ENCODE data around the gene KANSL1.

Gene KANSL1

DNA sequence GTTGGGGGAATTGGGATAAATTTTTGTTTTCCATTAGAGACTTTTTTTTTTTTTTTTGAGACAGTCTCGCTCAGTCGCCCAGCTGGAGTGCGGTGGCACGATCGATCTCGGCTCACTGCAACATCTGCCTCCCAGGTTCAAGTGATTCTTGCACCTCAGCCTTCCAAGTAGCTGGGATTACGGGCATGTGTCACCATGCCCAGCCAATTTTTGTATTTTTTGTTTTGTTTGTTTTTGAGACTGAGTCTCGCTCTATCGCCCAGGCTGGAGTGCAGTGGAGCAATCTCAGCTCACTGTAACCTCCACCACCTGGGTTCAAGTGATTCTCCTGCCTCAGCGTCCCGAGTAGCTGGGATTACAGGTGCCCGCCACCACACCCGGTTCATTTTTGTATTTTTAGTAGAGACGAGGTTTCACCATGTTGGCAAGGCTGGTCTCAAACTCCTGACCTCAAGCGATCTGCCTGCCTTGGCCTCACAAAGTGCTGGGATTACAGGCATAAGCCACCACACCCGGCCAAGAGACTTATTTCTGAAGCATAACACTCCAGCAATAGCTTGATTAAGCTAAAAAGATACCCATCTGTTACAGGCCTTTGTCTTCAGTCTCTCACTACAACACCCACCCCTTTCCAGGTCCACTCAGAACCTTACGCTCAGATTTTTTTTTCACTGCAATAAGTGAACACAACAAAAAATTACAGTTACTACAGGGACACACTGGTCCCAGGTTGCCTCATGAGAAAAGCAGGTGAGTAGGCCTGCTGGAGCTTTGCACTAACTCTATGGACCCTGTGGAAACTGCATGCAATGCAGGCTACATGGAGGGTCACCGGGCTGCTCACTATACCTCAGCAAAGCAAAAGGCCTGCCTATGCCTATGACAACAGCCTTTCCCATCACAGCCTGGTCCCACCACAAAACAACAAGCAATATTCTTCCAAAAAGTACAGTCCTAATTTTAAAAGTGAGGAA lies 34.6 kb downstream of the KANSL1 start:
- Histone ChIP-seq H3K9ac (ENCODE audit: low read depth in 1 of 2, low read length in 2 of 2) (no peak overlapping the region), H3K4me1 (ENCODE audit: control insufficient read depth in 2 of 2, insufficient read depth in 2 of 2, low read length in 2 of 2) (peaks cover 47 to 49% of the 10 kb centered on the region in 2 donors), H3K27ac (ENCODE audit: low read depth in 2 of 2, low read length in 2 of 2) (no peak overlapping the region), H3K36me3 (ENCODE audit: control insufficient read depth in 2 of 2, insufficient read depth in 2 of 2, low read length in 2 of 2) (peaks cover 0 to 2% of the 10 kb centered on the region in 2 donors), H3K27me3 (ENCODE audit: control insufficient read depth in 2 of 2, insufficient read depth in 2 of 2, low read length in 2 of 2) (no peaks in the 10 kb centered on the region), H3K9me3 (ENCODE audit: control insufficient read depth in 2 of 2, low read length in 2 of 2) (no peaks in the 10 kb centered on the region), H3K4me3 (ENCODE audit: low read length in 2 of 2) (no peak overlapping the region)

DNA sequence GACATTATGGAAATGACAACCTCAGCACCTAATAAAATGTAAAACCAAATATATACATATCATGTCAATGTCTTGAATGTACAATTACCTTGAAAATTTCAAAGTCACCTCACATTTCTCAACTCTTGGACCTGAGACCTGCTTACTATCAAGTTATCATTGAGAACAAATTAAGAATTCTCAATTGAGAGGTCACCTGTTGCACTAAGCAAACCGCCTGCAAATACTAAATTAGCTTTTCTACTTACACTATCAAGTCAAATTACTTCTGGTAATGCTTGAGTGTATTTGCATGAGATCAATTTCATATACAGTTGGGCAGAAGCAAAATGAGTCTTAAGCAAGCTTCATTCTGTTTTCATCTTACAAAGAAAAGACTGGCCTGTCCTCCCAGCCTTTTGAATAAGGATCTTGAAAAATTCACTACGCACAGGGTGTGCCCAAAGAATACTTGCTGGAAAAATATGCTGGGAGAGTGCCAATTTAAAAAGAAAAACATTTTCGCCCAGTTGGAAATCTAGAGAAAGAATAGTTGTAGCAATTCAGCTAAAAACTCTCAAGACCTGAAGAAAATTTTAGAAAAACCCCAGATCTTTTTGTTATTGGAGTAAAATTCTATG lies 35.7 kb downstream of the KANSL1 start:
- Histone ChIP-seq H3K36me3 (ENCODE audit: control insufficient read depth in 2 of 2, insufficient read depth in 2 of 2, low read length in 2 of 2) (peaks cover 0 to 3% of the 10 kb centered on the region in 2 donors), H3K4me3 (ENCODE audit: low read length in 2 of 2) (no peak overlapping the region), H3K27me3 (ENCODE audit: control insufficient read depth in 2 of 2, insufficient read depth in 2 of 2, low read length in 2 of 2) (no peaks in the 10 kb centered on the region), H3K9ac (ENCODE audit: low read depth in 1 of 2, low read length in 2 of 2) (no peak overlapping the region), H3K4me1 (ENCODE audit: control insufficient read depth in 2 of 2, insufficient read depth in 2 of 2, low read length in 2 of 2) (peaks cover 46 to 49% of the 10 kb centered on the region in 2 donors), H3K9me3 (ENCODE audit: control insufficient read depth in 2 of 2, low read length in 2 of 2) (no peaks in the 10 kb centered on the region), H3K27ac (ENCODE audit: low read depth in 2 of 2, low read length in 2 of 2) (no peak overlapping the region)

DNA sequence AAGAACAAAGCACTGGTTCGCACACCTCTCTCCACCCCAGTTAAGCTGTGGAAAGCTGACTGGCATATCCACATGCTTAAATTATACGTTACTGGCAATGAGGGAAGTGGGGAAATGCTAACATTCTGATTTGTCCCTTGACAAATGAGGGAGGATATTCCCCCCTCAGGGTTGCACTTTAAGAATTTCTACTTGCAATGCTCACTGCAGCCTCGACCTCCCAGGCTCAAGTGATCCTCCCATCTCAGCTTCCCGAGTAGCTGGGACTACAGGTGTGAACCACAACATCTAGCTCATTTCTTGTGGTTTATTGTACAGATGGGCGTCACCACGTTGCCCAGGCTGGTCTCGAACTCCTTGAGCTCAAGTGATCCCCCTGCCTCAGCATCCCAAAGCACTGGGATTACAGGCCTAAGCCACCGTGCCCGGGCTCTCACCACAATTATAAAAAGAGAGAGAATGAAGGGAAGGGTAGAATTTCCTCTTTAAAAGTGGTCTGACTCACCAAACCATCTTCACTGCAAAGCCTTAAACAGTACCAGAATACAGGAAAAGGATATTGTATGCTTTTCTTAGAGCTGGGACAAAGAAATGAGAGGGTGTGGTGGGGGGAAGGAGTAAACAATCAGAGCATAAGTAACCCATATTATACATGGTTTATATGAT lies 38.9 kb downstream of the KANSL1 start:
- Histone ChIP-seq H3K4me3 (ENCODE audit: low read length in 2 of 2) (no peak overlapping the region), H3K36me3 (ENCODE audit: control insufficient read depth in 2 of 2, insufficient read depth in 2 of 2, low read length in 2 of 2) (peaks cover 0 to 3% of the 10 kb centered on the region in 2 donors), H3K9me3 (ENCODE audit: control insufficient read depth in 2 of 2, low read length in 2 of 2) (no peaks in the 10 kb centered on the region), H3K4me1 (ENCODE audit: control insufficient read depth in 2 of 2, insufficient read depth in 2 of 2, low read length in 2 of 2) (peaks cover 51 to 57% of the 10 kb centered on the region in 2 donors), H3K27me3 (ENCODE audit: control insufficient read depth in 2 of 2, insufficient read depth in 2 of 2, low read length in 2 of 2) (no peaks in the 10 kb centered on the region), H3K9ac (ENCODE audit: low read depth in 1 of 2, low read length in 2 of 2) (peak overlapping the region in 1 of 2 donors; percentile 20), H3K27ac (ENCODE audit: low read depth in 2 of 2, low read length in 2 of 2) (peak overlapping the region in 1 of 2 donors; percentile 4)

DNA sequence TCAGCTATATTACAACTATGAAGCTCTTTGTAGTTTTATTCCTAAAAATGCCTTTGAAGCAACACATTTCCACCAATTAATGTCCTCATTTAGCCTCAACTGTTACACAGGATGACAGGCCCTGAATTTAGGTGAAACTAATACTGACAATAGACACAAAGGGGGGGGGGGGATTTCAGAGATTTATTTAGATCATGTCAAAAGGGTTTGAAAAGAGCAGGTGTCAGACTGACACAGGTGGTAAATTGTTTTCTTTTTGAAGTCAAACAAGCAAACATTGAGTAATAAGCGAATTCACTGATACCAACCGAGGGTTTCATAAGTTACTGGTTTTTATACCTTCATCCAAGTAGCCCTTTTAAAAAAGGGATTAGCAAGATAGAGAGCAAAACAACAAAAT lies 40.8 kb downstream of the KANSL1 start:
- Histone ChIP-seq H3K36me3 (ENCODE audit: control insufficient read depth in 2 of 2, insufficient read depth in 2 of 2, low read length in 2 of 2) (peaks cover 0 to 3% of the 10 kb centered on the region in 2 donors), H3K9me3 (ENCODE audit: control insufficient read depth in 2 of 2, low read length in 2 of 2) (no peaks in the 10 kb centered on the region), H3K9ac (ENCODE audit: low read depth in 1 of 2, low read length in 2 of 2) (no peak overlapping the region), H3K4me1 (ENCODE audit: control insufficient read depth in 2 of 2, insufficient read depth in 2 of 2, low read length in 2 of 2) (peaks cover 40 to 43% of the 10 kb centered on the region in 2 donors), H3K27me3 (ENCODE audit: control insufficient read depth in 2 of 2, insufficient read depth in 2 of 2, low read length in 2 of 2) (no peaks in the 10 kb centered on the region), H3K27ac (ENCODE audit: low read depth in 2 of 2, low read length in 2 of 2) (no peak overlapping the region), H3K4me3 (ENCODE audit: low read length in 2 of 2) (no peak overlapping the region)

DNA sequence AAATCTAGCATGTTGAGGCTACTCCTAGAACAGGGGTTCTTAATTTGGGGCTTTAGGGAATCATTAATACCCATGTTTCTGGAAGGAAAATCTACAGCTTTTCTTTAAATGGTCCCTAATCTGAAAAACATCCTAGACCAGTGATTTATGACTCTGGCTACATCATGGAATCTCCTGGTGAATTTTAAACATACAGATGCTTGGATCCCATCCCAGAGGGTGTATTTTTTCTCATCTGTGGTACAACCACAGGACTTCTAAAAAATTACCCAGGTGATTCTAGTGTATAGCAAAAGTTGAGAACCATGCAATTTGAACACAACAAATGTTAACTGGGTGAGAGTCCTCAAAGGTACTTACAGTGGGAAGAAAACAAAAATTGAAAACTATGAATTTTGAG lies 41.5 kb downstream of the KANSL1 start:
- Histone ChIP-seq H3K27me3 (ENCODE audit: control insufficient read depth in 2 of 2, insufficient read depth in 2 of 2, low read length in 2 of 2) (no peaks in the 10 kb centered on the region), H3K4me1 (ENCODE audit: control insufficient read depth in 2 of 2, insufficient read depth in 2 of 2, low read length in 2 of 2) (peaks cover 37 to 45% of the 10 kb centered on the region in 2 donors), H3K9ac (ENCODE audit: low read depth in 1 of 2, low read length in 2 of 2) (no peak overlapping the region), H3K27ac (ENCODE audit: low read depth in 2 of 2, low read length in 2 of 2) (no peak overlapping the region), H3K4me3 (ENCODE audit: low read length in 2 of 2) (no peak overlapping the region), H3K9me3 (ENCODE audit: control insufficient read depth in 2 of 2, low read length in 2 of 2) (no peaks in the 10 kb centered on the region), H3K36me3 (ENCODE audit: control insufficient read depth in 2 of 2, insufficient read depth in 2 of 2, low read length in 2 of 2) (peaks cover 0 to 3% of the 10 kb centered on the region in 2 donors)

DNA sequence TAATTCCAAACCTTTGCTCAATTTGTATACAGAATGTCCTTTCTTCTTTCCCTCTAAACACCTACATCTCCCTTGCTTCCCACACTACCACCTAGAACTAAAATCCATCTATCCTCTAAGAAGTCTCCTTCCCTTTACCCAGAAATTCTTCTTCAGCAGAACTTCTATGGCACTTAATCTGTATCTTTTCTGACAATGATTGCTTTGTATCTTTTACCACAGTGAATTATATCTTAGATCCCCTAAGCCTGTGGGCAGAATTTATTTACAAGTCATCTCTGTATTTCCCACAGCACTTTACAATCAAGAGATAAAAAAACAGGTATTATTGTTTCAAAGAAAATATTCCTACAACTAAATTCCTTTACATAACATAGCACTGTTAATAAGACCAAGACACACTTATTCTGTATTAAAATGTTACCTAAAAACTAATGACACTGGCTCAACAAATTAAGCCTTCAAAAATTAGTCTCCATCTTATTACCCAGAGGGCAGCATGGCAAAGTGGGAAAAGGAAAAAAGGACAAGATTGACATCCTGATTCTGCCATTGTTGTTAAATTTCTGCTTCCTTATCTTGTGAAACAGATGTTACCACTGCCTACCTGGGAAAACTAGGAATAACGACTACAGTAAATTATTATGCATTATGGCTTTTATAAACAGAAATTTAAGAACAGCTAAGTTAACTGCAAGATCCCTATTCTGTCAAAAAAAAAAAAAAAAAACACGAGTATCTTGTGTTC lies 42.8 kb downstream of the KANSL1 start:
- Histone ChIP-seq H3K4me3 (ENCODE audit: low read length in 2 of 2) (no peak overlapping the region), H3K27ac (ENCODE audit: low read depth in 2 of 2, low read length in 2 of 2) (no peak overlapping the region), H3K9ac (ENCODE audit: low read depth in 1 of 2, low read length in 2 of 2) (no peak overlapping the region), H3K9me3 (ENCODE audit: control insufficient read depth in 2 of 2, low read length in 2 of 2) (no peaks in the 10 kb centered on the region), H3K27me3 (ENCODE audit: control insufficient read depth in 2 of 2, insufficient read depth in 2 of 2, low read length in 2 of 2) (no peaks in the 10 kb centered on the region), H3K4me1 (ENCODE audit: control insufficient read depth in 2 of 2, insufficient read depth in 2 of 2, low read length in 2 of 2) (peaks cover 39 to 40% of the 10 kb centered on the region in 2 donors), H3K36me3 (ENCODE audit: control insufficient read depth in 2 of 2, insufficient read depth in 2 of 2, low read length in 2 of 2) (peaks cover 0 to 3% of the 10 kb centered on the region in 2 donors)

DNA sequence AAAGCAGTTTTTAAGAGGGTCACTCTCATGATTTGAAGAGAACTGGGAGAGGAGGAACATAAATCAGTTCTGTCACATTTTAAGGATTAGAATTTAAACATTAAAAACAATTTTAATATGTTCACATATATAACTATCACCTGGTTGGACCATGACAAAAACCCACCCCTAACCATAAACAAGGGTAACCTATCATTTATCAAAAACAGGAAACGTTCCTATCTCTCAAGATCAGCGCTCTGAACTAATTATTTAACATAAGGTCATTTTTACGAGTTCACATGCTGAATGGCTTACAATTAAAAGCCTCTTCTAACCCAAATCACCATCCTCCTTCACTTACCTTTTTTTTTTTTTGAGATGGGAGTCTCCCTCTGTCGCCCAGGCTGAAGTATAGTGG lies 45.0 kb downstream of the KANSL1 start:
- H3K27ac ChIP-seq (ENCODE audit: low read depth in 2 of 2, low read length in 2 of 2) = no peak overlapping the region
- no peaks in the 10 kb centered on the region for H3K27me3 ChIP-seq (ENCODE audit: control insufficient read depth in 2 of 2, insufficient read depth in 2 of 2, low read length in 2 of 2)
- no peaks in the 10 kb centered on the region for H3K9me3 ChIP-seq (ENCODE audit: control insufficient read depth in 2 of 2, low read length in 2 of 2)
- no peak overlapping the region for H3K9ac ChIP-seq (ENCODE audit: low read depth in 1 of 2, low read length in 2 of 2)
- H3K4me3 ChIP-seq (ENCODE audit: low read length in 2 of 2) = no peak overlapping the region
- H3K36me3 ChIP-seq (ENCODE audit: control insufficient read depth in 2 of 2, insufficient read depth in 2 of 2, low read length in 2 of 2) = no peaks in the 10 kb centered on the region
- peaks cover 20 to 32% of the 10 kb centered on the region in 2 donors for H3K4me1 ChIP-seq (ENCODE audit: control insufficient read depth in 2 of 2, insufficient read depth in 2 of 2, low read length in 2 of 2)

DNA sequence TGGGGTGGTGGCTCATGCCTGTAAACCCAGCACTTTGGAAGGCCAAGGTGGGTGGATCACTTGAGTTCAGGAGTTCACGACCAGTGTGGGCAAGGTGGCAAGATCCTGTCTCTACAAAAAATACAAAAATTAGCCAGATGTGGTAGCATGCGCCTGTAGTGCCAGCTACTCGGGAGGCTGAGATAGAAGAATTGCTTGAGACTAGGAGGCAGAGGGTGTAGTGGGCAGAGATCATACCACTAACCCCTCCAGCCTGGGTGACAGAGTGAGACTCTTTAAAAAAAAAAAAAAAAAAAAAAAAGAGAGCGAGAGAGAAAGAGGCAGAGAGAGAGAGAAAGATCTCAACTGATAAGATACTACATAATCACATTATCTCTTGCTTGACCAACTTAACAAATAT lies 45.9 kb downstream of the KANSL1 start:
- H3K9ac ChIP-seq (ENCODE audit: low read depth in 1 of 2, low read length in 2 of 2) = no peak overlapping the region
- no peaks in the 10 kb centered on the region for H3K36me3 ChIP-seq (ENCODE audit: control insufficient read depth in 2 of 2, insufficient read depth in 2 of 2, low read length in 2 of 2)
- peaks cover 11 to 29% of the 10 kb centered on the region in 2 donors for H3K4me1 ChIP-seq (ENCODE audit: control insufficient read depth in 2 of 2, insufficient read depth in 2 of 2, low read length in 2 of 2)
- H3K9me3 ChIP-seq (ENCODE audit: control insufficient read depth in 2 of 2, low read length in 2 of 2) = no peaks in the 10 kb centered on the region
- H3K27me3 ChIP-seq (ENCODE audit: control insufficient read depth in 2 of 2, insufficient read depth in 2 of 2, low read length in 2 of 2) = no peaks in the 10 kb centered on the region
- no peak overlapping the region for H3K4me3 ChIP-seq (ENCODE audit: low read length in 2 of 2)
- no peak overlapping the region for H3K27ac ChIP-seq (ENCODE audit: low read depth in 2 of 2, low read length in 2 of 2)

DNA sequence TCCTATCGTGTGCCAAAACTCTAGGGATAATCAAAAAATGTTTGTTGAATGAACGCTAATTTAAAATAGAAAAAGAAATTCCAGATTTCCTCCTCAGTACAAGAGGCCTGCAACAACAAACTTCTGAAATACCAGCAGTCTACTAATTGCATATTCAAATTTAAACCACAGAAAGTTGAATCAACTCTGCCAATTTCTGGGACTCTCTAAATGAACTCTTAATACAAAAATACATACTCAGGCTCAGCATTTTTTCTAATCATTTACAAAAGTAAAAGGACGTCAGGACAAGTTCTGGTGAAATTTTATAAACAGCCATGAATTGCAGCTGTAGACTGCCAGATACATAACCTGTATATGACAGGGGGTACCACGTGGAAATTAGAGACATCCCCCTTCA lies 49.0 kb downstream of the KANSL1 start:
- no peak overlapping the region for H3K9ac ChIP-seq (ENCODE audit: low read depth in 1 of 2, low read length in 2 of 2)
- no peaks in the 10 kb centered on the region for H3K27me3 ChIP-seq (ENCODE audit: control insufficient read depth in 2 of 2, insufficient read depth in 2 of 2, low read length in 2 of 2)
- no peak overlapping the region for H3K27ac ChIP-seq (ENCODE audit: low read depth in 2 of 2, low read length in 2 of 2)
- no peak overlapping the region for H3K4me3 ChIP-seq (ENCODE audit: low read length in 2 of 2)
- H3K9me3 ChIP-seq (ENCODE audit: control insufficient read depth in 2 of 2, low read length in 2 of 2) = no peaks in the 10 kb centered on the region
- no peaks in the 10 kb centered on the region for H3K36me3 ChIP-seq (ENCODE audit: control insufficient read depth in 2 of 2, insufficient read depth in 2 of 2, low read length in 2 of 2)
- H3K4me1 ChIP-seq (ENCODE audit: control insufficient read depth in 2 of 2, insufficient read depth in 2 of 2, low read length in 2 of 2) = peaks cover 14 to 37% of the 10 kb centered on the region in 2 donors
